Neural cell (in vitro differentiated cells): ENCODE data around the gene ABHD12. TPM values are rescaled to one million over a fixed set of nuclear protein-coding genes. Genes with fewer than 3 reads are reported as not detected.

Experiments used
- H2AFZ ChIP-seq: fragments of 200-600, 300-800 bp; sonication (generic), shearing (Covaris generic); 2 replicates; pipeline ENCODE4 v1.6.0; 2014; ENCODE audit warnings: low read depth, mild to moderate bottlenecking, antibody characterized with exemption, low read length, moderate library complexity
- H3F3A ChIP-seq: fragments of 200-600 bp; shearing (Covaris generic); 2 replicates; pipeline ENCODE4 v1.6.1; 2016; ENCODE audit warnings: mild to moderate bottlenecking, moderate library complexity, mixed read lengths, antibody characterized with exemption, low read length; ENCODE audit not compliant: insufficient read depth, poor library complexity, severe bottlenecking
- H3K27ac ChIP-seq: fragments of 200-600, 300-800 bp; sonication (generic), shearing (Covaris generic); 2 replicates; pipeline ENCODE4 v1.5.1; 2014; ENCODE audit warnings: mild to moderate bottlenecking, low read length, moderate library complexity
- H3K27me3 ChIP-seq: fragments of 300-800, 200-600 bp; sonication (generic), shearing (Covaris generic); 2 replicates; pipeline ENCODE4 v1.6.0; 2014; ENCODE audit warnings: mild to moderate bottlenecking, low read depth, low read length, moderate library complexity; ENCODE audit not compliant: insufficient read depth
- H3K36me3 ChIP-seq: fragments of 300-800, 200-600 bp; sonication (generic), shearing (Covaris generic); 2 replicates; pipeline ENCODE4 v1.5.1; 2014; ENCODE audit warnings: mild to moderate bottlenecking, antibody characterized with exemption, low read length, moderate library complexity; ENCODE audit not compliant: insufficient read depth
- H3K4me2 ChIP-seq: fragments of 300-800, 200-600 bp; sonication (generic), shearing (Covaris generic); 2 replicates; pipeline ENCODE4 v1.6.0; 2014; ENCODE audit warnings: mild to moderate bottlenecking, low read length
- H3K4me3 ChIP-seq: fragments of 300-800, 200-600 bp; sonication (generic), shearing (Covaris generic); 2 replicates; pipeline ENCODE4 v1.5.1; 2014; ENCODE audit warnings: mild to moderate bottlenecking, low read length, moderate library complexity
- H3K79me2 ChIP-seq: fragments of 200-600 bp; shearing (Covaris generic); replicated peaks from 2 replicates; pipeline ENCODE4 v1.6.0; 2014; ENCODE audit warnings: mild to moderate bottlenecking, low read length, moderate library complexity; ENCODE audit not compliant: insufficient read depth
- H3K9ac ChIP-seq: fragments of 300-800, 200-600 bp; sonication (generic), shearing (Covaris generic); 2 replicates; pipeline ENCODE4 v1.6.1; 2016; ENCODE audit warnings: mild to moderate bottlenecking, low read length, mixed read lengths
- H3K9me2 ChIP-seq: fragments of 200-600 bp; shearing (Covaris generic); 2 replicates; pipeline ENCODE4 v1.6.1; 2016; ENCODE audit warnings: mild to moderate bottlenecking, low read length, mixed read lengths; ENCODE audit not compliant: insufficient read depth
- H3K9me3 ChIP-seq: fragments of 200-600, 300-800 bp; sonication (generic), shearing (Covaris generic); 2 replicates; pipeline ENCODE4 v1.6.1; 2016; ENCODE audit warnings: mild to moderate bottlenecking, mixed run types, low read length, moderate library complexity, mixed read lengths
- H4K20me1 ChIP-seq: fragments of 200-600 bp; shearing (Covaris generic); 2 replicates; pipeline ENCODE4 v1.6.1; 2016; ENCODE audit warnings: mild to moderate bottlenecking, mixed run types; ENCODE audit not compliant: insufficient read depth
- CTCF ChIP-seq: fragments of 450-650 bp; IDR thresholded peaks from 2 replicates; pipeline ENCODE4 v1.5.1; 2014; ENCODE audit warnings: antibody characterized with exemption, mild to moderate bottlenecking, moderate library complexity; ENCODE audit not compliant: poor library complexity, severe bottlenecking
- EP300 ChIP-seq: fragments of 450-650 bp; conservative IDR thresholded peaks from 2 replicates; pipeline ENCODE4 v1.6.1; 2014; ENCODE audit warnings: antibody characterized with exemption, mild to moderate bottlenecking, moderate library complexity; ENCODE audit not compliant: poor library complexity, severe bottlenecking
- EZH2 ChIP-seq: fragments of 200-600, 300-800 bp; shearing (Covaris generic), sonication (generic); IDR thresholded peaks from 2 replicates; pipeline ENCODE4 v1.6.1; 2014; ENCODE audit warnings: antibody characterized with exemption, low read length, borderline replicate concordance, mild to moderate bottlenecking; ENCODE audit not compliant: insufficient read depth, poor library complexity, severe bottlenecking
- MXI1 ChIP-seq: fragments of 450-650 bp; conservative IDR thresholded peaks from 2 replicates; pipeline ENCODE4 v1.6.1; 2014; ENCODE audit warnings: antibody characterized with exemption, mild to moderate bottlenecking; ENCODE audit not compliant: poor library complexity, severe bottlenecking
- POLR2AphosphoS5 ChIP-seq: IDR thresholded peaks from 2 replicates; pipeline ENCODE4 v1.6.1; 2012
- RAD21 ChIP-seq: fragments of 450-650 bp; conservative IDR thresholded peaks from 2 replicates; pipeline ENCODE4 v1.6.1; 2014; ENCODE audit warnings: antibody characterized with exemption, mild to moderate bottlenecking, moderate library complexity
- REST ChIP-seq: IDR thresholded peaks from 2 replicates; pipeline ENCODE4 v1.6.1; 2012; ENCODE audit warnings: borderline replicate concordance
- SMC3 ChIP-seq: fragments of 450-650 bp; conservative IDR thresholded peaks from 2 replicates; pipeline ENCODE4 v1.6.1; 2014; ENCODE audit warnings: antibody characterized with exemption, mild to moderate bottlenecking, moderate library complexity; ENCODE audit not compliant: poor library complexity
- TAF1 ChIP-seq: IDR thresholded peaks from 2 replicates; pipeline ENCODE4 v1.6.1; 2012; ENCODE audit warnings: low read depth
- polyA plus RNA-seq: library from polyadenylated mRNA; depleted of rRNA; stranded (reverse); fragments of >200 nt; gene quantifications from 2 replicates; pipeline ENCODE4 v1.2.3, GENCODE V29; 2014

The ABHD12 gene
- polyA plus RNA-seq, 1 donor from 2014 or later, result 32.3 TPM

GRCh38 chr20:25325073-25325472, 65.6 kb downstream of the ABHD12 start:
- H3K9ac ChIP-seq, result no peak overlapping the region
- H3K79me2 ChIP-seq, result no peaks in the 10 kb centered on the region
- no peaks in the 10 kb centered on the region for H3F3A ChIP-seq
- no peak overlapping the region for H3K4me3 ChIP-seq
- H3K27me3 ChIP-seq, result no peaks in the 10 kb centered on the region
- TF ChIP-seq MXI1, result no peak
- no peak for TF ChIP-seq TAF1
- TF ChIP-seq POLR2AphosphoS5, result no peak
- TF ChIP-seq EP300, result no peak
- no peak for TF ChIP-seq EZH2
- no peak for TF ChIP-seq CTCF
- no peak for TF ChIP-seq REST
- TF ChIP-seq SMC3, result no peak
- TF ChIP-seq RAD21, result no peak
- no peaks in the 10 kb centered on the region for H3K36me3 ChIP-seq
- no peaks in the 10 kb centered on the region for H4K20me1 ChIP-seq
- H3K27ac ChIP-seq, result no peak overlapping the region
- no peaks in the 10 kb centered on the region for H3K9me3 ChIP-seq
- no peak overlapping the region for H3K4me2 ChIP-seq
- H2AFZ ChIP-seq, result no peak overlapping the region
- H3K9me2 ChIP-seq, result no peaks in the 10 kb centered on the region

DNA sequence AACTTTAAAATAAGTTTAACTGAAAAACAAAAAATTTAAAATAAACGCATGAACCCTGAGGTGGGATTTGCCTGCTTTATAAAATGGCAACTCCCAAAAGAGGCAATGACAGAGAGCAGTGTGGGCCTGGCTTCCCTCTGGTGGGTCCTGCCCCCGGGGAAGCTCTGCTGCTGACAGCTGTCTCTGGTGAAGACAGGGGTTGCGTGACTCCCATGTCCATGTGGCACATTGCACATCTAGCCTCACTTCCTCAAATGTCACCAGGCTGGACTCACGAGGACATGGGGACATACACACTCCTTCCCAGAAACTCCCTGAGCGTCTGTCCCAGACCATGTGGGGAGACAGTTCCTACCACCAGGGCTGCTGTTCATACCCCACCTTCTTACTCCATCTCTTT, 66.2 kb downstream of the ABHD12 start:
- Histone ChIP-seq H3F3A (no peaks in the 10 kb centered on the region), H3K4me3 (no peak overlapping the region), H3K27me3 (no peaks in the 10 kb centered on the region), H2AFZ (no peak overlapping the region), H3K36me3 (no peaks in the 10 kb centered on the region), H3K4me2 (no peak overlapping the region), H3K9me3 (no peaks in the 10 kb centered on the region), H4K20me1 (no peaks in the 10 kb centered on the region), H3K79me2 (no peaks in the 10 kb centered on the region), H3K9ac (no peak overlapping the region), H3K9me2 (no peaks in the 10 kb centered on the region), H3K27ac (no peak overlapping the region)
- no peak for TF ChIP-seq EP300
- TF ChIP-seq MXI1, result no peak
- TF ChIP-seq SMC3, result no peak
- no peak for TF ChIP-seq RAD21
- TF ChIP-seq EZH2, result no peak
- no peak for TF ChIP-seq POLR2AphosphoS5
- no peak for TF ChIP-seq REST
- no peak for TF ChIP-seq CTCF
- no peak for TF ChIP-seq TAF1
